Liver (tissue), 9 donors: ENCODE results near the gene METTL17. TPM values are rescaled to one million over a fixed set of nuclear protein-coding genes. Genes with fewer than 3 reads are reported as not detected.

ENCODE experiments used
- DNase-seq: peaks from one replicate; pipeline ENCODE4 v3.0.0-alpha.2; 2017; ENCODE audit warnings: low spot score
- H3K27ac ChIP-seq, 2 donors: one replicate each; pipeline ENCODE4 v1.7.0; 2013; ENCODE audit warnings: inconsistent platforms in 2 of 2, low read length in 2 of 2, control low read depth in 1 of 2, low read depth in 1 of 2, mild to moderate bottlenecking in 1 of 2
- H3K27me3 ChIP-seq, 4 donors: one replicate each; pipeline versions ENCODE4 v1.6.1 to v1.7.0; 2013; ENCODE audit warnings: low read length in 3 of 4, inconsistent platforms in 1 of 4, mild to moderate bottlenecking in 1 of 4, moderate library complexity in 1 of 4; ENCODE audit not compliant: control insufficient read depth in 4 of 4, insufficient read depth in 4 of 4
- H3K36me3 ChIP-seq, 4 donors: one replicate each; pipeline versions ENCODE4 v1.6.1 to v1.7.0; 2013; ENCODE audit warnings: low read length in 3 of 4, mild to moderate bottlenecking in 3 of 4, low read depth in 1 of 4, moderate library complexity in 1 of 4; ENCODE audit not compliant: control insufficient read depth in 4 of 4, insufficient read depth in 3 of 4
- H3K4me1 ChIP-seq, 4 donors: one replicate each; pipeline versions ENCODE4 v1.6.1 to v1.7.0; 2013; ENCODE audit warnings: low read length in 3 of 4, mild to moderate bottlenecking in 3 of 4, moderate library complexity in 1 of 4; ENCODE audit not compliant: control insufficient read depth in 4 of 4, insufficient read depth in 4 of 4
- H3K4me3 ChIP-seq, 3 donors: one replicate each; pipeline versions ENCODE4 v1.6.1 to v1.7.0; 2013; ENCODE audit warnings: low read length in 3 of 3, control low read depth in 1 of 3, low read depth in 1 of 3, mild to moderate bottlenecking in 1 of 3
- H3K9ac ChIP-seq, 2 donors: one replicate each; pipeline ENCODE4 v1.7.0; 2013; ENCODE audit warnings: low read length in 2 of 2, mild to moderate bottlenecking in 2 of 2, moderate library complexity in 2 of 2, control low read depth in 1 of 2, low read depth in 1 of 2
- H3K9me3 ChIP-seq, 4 donors: one replicate each; pipeline versions ENCODE4 v1.6.1 to v1.7.0; 2013; ENCODE audit warnings: low read length in 3 of 4; ENCODE audit not compliant: control insufficient read depth in 4 of 4
- EGR1 ChIP-seq, 2 donors: IDR thresholded peaks; 2 replicates each; pipeline ENCODE4 v1.6.1; 2016 to 2018; ENCODE audit warnings: antibody characterized with exemption in 2 of 2, low read depth in 2 of 2
- FOXA1 ChIP-seq: IDR thresholded peaks from 2 replicates; pipeline ENCODE4 v1.6.1; 2016; ENCODE audit warnings: antibody characterized with exemption
- HNF4G ChIP-seq: IDR thresholded peaks from 2 replicates; pipeline ENCODE4 v1.6.1; 2016; ENCODE audit warnings: antibody characterized with exemption
- JUND ChIP-seq, 2 donors: IDR thresholded peaks; 2 replicates each; pipeline ENCODE4 v1.6.1; 2016; ENCODE audit warnings: antibody characterized with exemption in 2 of 2
- NR2F2 ChIP-seq: IDR thresholded peaks from 2 replicates; pipeline ENCODE4 v1.6.1; 2016; ENCODE audit warnings: antibody characterized with exemption
- RAD21 ChIP-seq, 2 donors: IDR thresholded peaks; 2 replicates each; pipeline ENCODE4 v1.6.1; 2016; ENCODE audit warnings: antibody characterized with exemption in 2 of 2, mild to moderate bottlenecking in 2 of 2
- YY1 ChIP-seq: IDR thresholded peaks from 2 replicates; pipeline ENCODE4 v1.6.1; 2016; ENCODE audit warnings: antibody characterized with exemption, mild to moderate bottlenecking
- WGBS: extraction: QIAGEN DNeasy Blood & Tissue Kit; methylation state at CpG from one replicate; pipeline ENCODE4 v1.1.7; 2013; 5-methylcytosine and 5-hydroxymethylcytosine counted together
- polyA plus RNA-seq, 2 donors: library from polyadenylated mRNA; stranded (reverse) in 1 of 2; unstranded in 1 of 2; fragments of 200-250 nt in 1 of 2; fragments of >200 nt in 1 of 2; fragmentation: Nextera tagmentation in 1 of 2; extraction: Ambion mirVana in 1 of 2; gene quantifications; one replicate each; pipeline versions ENCODE4 v1.2.1 to v1.2.3, GENCODE V29; 2013 to 2015
- total RNA-seq, 2 donors: library from RNA; depleted of rRNA; stranded (reverse); fragments of >200 nt; gene quantifications; one replicate each; pipeline ENCODE4 v1.2.3, GENCODE V29; 2014
- TF ChIP-seq, protein P1 (sequence below): fragments of 150-350 bp; IDR thresholded peaks from 2 replicates; pipeline ENCODE4 v1.5.1; 2017; ENCODE audit warnings: improper control_type of control experiment, low read depth, low read length; ENCODE audit not compliant: missing input control
- TF ChIP-seq, protein P2 (sequence below): IDR thresholded peaks from 2 replicates; pipeline ENCODE4 v1.6.1; 2016; ENCODE audit warnings: antibody characterized with exemption, mild to moderate bottlenecking
- donor health status: healthy.
- donor health status: healthy.
- donor health status: healthy.
- donor health status: healthy.
- donor health status: healthy.

METTL17 gene
- total and polyA plus RNA-seq, 4 donors, result 31.0 to 64.8 (median 47.3) TPM

DNA sequence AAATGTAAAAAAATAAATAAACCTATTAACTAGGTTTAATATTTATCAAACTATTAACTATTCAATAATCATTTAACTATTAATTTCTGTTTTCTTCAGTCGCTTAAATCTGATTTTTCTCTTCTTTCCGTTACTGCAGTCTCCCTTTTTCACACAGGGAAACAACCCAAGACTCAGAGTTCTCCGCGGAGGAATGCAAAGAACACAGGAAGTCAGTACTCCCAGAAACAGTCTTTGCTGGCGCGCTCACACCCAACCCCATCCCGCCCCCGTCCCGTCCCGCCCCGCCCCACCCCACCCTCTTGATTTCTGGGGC, 351 bp upstream of the METTL17 start:
- Histone ChIP-seq H3K4me1 (peaks cover 3 to 18% (median 16%) of the 10 kb centered on the region in 4 donors), H3K9me3 (no peaks in the 10 kb centered on the region), H3K4me3 (peak overlapping the region; percentile 66 to 100 (median 99)), H3K27ac (peak overlapping the region in 1 of 2 donors; percentile 3), H3K36me3 (peaks cover 2 to 24% (median 19%) of the 10 kb centered on the region in 4 donors), H3K9ac (peak overlapping the region in 1 of 2 donors; percentile 27), H3K27me3 (no peaks in the 10 kb centered on the region)
- 4% methylated on average over 11 of the region's 11 CpGs for WGBS
- DNase-seq, result no peak
- TF ChIP-seq, protein P1, sequence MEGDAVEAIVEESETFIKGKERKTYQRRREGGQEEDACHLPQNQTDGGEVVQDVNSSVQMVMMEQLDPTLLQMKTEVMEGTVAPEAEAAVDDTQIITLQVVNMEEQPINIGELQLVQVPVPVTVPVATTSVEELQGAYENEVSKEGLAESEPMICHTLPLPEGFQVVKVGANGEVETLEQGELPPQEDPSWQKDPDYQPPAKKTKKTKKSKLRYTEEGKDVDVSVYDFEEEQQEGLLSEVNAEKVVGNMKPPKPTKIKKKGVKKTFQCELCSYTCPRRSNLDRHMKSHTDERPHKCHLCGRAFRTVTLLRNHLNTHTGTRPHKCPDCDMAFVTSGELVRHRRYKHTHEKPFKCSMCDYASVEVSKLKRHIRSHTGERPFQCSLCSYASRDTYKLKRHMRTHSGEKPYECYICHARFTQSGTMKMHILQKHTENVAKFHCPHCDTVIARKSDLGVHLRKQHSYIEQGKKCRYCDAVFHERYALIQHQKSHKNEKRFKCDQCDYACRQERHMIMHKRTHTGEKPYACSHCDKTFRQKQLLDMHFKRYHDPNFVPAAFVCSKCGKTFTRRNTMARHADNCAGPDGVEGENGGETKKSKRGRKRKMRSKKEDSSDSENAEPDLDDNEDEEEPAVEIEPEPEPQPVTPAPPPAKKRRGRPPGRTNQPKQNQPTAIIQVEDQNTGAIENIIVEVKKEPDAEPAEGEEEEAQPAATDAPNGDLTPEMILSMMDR, result no peak

DNA sequence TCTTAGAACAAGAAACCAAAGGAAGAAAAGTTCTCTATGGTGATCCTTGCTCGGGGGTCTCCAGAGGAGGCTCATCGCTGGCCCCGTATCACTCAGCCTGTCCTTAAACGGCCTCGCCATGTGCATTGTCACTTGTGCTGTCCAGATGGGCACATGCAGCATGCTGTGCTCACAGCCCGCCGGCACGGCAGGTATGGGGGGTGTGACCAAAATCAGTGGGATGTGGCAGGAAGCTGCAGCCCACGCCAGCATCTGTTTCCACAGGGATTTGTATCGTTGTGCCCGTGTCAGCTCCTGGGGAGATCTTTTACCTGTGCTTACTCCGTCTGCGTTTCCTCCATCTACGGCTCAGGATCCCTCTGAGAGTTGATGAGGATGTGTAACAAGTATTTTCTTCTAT, 6.7 kb downstream of the METTL17 start:
- H3K27me3 ChIP-seq, result no peaks in the 10 kb centered on the region
- no peak overlapping the region for H3K27ac ChIP-seq
- no peak for DNase-seq
- TF ChIP-seq NR2F2, result no peak
- 89% methylated on average over 14 of the region's 14 CpGs for WGBS
- peaks cover 14 to 54% (median 48%) of the 10 kb centered on the region in 4 donors for H3K36me3 ChIP-seq
- no peaks in the 10 kb centered on the region for H3K4me1 ChIP-seq
- H3K4me3 ChIP-seq, result no peak overlapping the region
- no peak overlapping the region for H3K9ac ChIP-seq
- no peaks in the 10 kb centered on the region for H3K9me3 ChIP-seq

DNA sequence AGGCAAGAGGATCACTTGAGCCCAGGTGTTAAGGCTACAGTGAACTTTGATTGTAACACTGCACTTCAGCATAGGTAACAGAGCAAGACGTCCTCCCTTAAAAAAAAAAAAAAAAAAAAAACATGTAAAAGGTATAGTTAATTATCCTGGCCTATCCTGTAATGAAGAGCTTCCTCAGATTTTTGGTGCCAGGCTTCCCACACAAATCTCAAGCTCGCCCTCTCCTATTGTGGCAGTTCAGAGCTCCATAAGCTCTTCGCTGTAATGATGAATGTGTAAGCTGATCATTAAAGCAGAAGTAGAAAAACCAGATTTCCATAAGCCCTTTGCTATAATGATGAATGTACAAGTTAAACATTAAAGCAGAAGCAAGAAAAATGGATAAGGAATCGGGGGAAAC, 7.3 kb downstream of the METTL17 start:
- Histone ChIP-seq H3K4me1 (no peaks in the 10 kb centered on the region), H3K36me3 (peaks cover 14 to 53% (median 46%) of the 10 kb centered on the region in 4 donors), H3K9ac (no peak overlapping the region), H3K4me3 (no peak overlapping the region), H3K27me3 (no peaks in the 10 kb centered on the region), H3K27ac (no peak overlapping the region), H3K9me3 (no peaks in the 10 kb centered on the region)
- no peak for DNase-seq
- WGBS, result 57% methylated on average over 4 of the region's 4 CpGs
- TF ChIP-seq, protein P1, result no peak
- no peak for TF ChIP-seq HNF4G
- TF ChIP-seq EGR1 (IDR thresholded peaks at IDR 0.05; ENCODE audit: low read depth in 2 of 2), result no peak
- TF ChIP-seq JUND (IDR thresholded peaks at IDR 0.05), result no peak
- no peak for TF ChIP-seq RAD21 (IDR thresholded peaks at IDR 0.05)
- TF ChIP-seq YY1, result no peak
- TF ChIP-seq, protein P2, sequence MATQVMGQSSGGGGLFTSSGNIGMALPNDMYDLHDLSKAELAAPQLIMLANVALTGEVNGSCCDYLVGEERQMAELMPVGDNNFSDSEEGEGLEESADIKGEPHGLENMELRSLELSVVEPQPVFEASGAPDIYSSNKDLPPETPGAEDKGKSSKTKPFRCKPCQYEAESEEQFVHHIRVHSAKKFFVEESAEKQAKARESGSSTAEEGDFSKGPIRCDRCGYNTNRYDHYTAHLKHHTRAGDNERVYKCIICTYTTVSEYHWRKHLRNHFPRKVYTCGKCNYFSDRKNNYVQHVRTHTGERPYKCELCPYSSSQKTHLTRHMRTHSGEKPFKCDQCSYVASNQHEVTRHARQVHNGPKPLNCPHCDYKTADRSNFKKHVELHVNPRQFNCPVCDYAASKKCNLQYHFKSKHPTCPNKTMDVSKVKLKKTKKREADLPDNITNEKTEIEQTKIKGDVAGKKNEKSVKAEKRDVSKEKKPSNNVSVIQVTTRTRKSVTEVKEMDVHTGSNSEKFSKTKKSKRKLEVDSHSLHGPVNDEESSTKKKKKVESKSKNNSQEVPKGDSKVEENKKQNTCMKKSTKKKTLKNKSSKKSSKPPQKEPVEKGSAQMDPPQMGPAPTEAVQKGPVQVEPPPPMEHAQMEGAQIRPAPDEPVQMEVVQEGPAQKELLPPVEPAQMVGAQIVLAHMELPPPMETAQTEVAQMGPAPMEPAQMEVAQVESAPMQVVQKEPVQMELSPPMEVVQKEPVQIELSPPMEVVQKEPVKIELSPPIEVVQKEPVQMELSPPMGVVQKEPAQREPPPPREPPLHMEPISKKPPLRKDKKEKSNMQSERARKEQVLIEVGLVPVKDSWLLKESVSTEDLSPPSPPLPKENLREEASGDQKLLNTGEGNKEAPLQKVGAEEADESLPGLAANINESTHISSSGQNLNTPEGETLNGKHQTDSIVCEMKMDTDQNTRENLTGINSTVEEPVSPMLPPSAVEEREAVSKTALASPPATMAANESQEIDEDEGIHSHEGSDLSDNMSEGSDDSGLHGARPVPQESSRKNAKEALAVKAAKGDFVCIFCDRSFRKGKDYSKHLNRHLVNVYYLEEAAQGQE, result no peak
- TF ChIP-seq FOXA1, result no peak
